Lower lobe of right lung (tissue), 2 donors: ENCODE results near the gene CALCB. TPM values are rescaled to one million over a fixed set of nuclear protein-coding genes. Genes with fewer than 3 reads are reported as not detected.
A peak's percentile ranks its signal among the peaks of the same experiment; 100 is the strongest.

Experiments
- ATAC-seq, 2 donors: fragments of 200-7000 bp; cut with Tn5 transposase; one replicate each; pipeline ENCODE4 v1.9.1; 2020 to 2022; ENCODE audit warnings: mild to moderate bottlenecking in 2 of 2, moderate library complexity in 2 of 2
- DNase-seq: peaks from one replicate; pipeline ENCODE4 v3.0.0-alpha.2; 2020
- H3K27ac ChIP-seq: fragments of 200-600 bp; one replicate; pipeline ENCODE4 v1.8.0; 2022
- H3K27me3 ChIP-seq: fragments of 200-600 bp; one replicate; pipeline ENCODE4 v1.8.0; 2022; ENCODE audit warnings: low read depth
- H3K36me3 ChIP-seq: fragments of 200-600 bp; one replicate; pipeline ENCODE4 v1.8.0; 2022; ENCODE audit warnings: mild to moderate bottlenecking
- H3K4me1 ChIP-seq: fragments of 200-600 bp; one replicate; pipeline ENCODE4 v1.8.0; 2022
- H3K4me3 ChIP-seq: fragments of 200-600 bp; one replicate; pipeline ENCODE4 v1.8.0; 2022; ENCODE audit warnings: mild to moderate bottlenecking
- H3K9me3 ChIP-seq: fragments of 200-600 bp; one replicate; pipeline ENCODE4 v1.8.0; 2022
- CTCF ChIP-seq: fragments of 200-600 bp; IDR thresholded peaks from one replicate; pipeline ENCODE4 v1.8.0; 2022; ENCODE audit warnings: antibody characterized with exemption, mild to moderate bottlenecking
- intact Hi-C: fragments of 100-400 bp; cut with DNase I; formaldehyde crosslinking; loops from one replicate; pipeline ENCODE4 v1.11.0; 2022
- total RNA-seq: library from RNA; stranded (reverse); fragmentation: NEBNext Ultra II Directional; extraction: Animal tissue kit (Norgen Biotek cat#: 25700); gene quantifications from one replicate; pipeline ENCODE4 v1.2.1, GENCODE V29; 2021
- donor health status: DM: no; HTN: yes; CAD: no; lungs with severe emphysema.

The CALCB gene
- total RNA-seq, 1 donor from 2014 or later: not detected

- no peak for ATAC-seq
- Histone ChIP-seq H3K27ac (no peak overlapping the region), H3K4me1 (no peaks in the 10 kb centered on the region), H3K36me3 (no peaks in the 10 kb centered on the region), H3K9me3 (no peaks in the 10 kb centered on the region), H3K4me3 (no peak overlapping the region), H3K27me3 (peaks cover 3% of the 10 kb centered on the region)
- DNase-seq: no peak
- TF ChIP-seq CTCF: no peak
- intact Hi-C loops: no loop called here
Measured at GRCh38 chr11:15109602-15110001, 36.2 kb downstream of the CALCB start.

GRCh38 chr11:15111215-15111614, 37.8 kb downstream of the CALCB start:
- no peak for DNase-seq
- no peak overlapping the region for H3K27ac ChIP-seq
- peaks cover 20% of the 10 kb centered on the region for H3K27me3 ChIP-seq
- intact Hi-C loops: no loop called here
- no peaks in the 10 kb centered on the region for H3K36me3 ChIP-seq
- H3K9me3 ChIP-seq: no peaks in the 10 kb centered on the region
- no peak for TF ChIP-seq CTCF
- H3K4me1 ChIP-seq: no peaks in the 10 kb centered on the region
- ATAC-seq: no peak
- no peak overlapping the region for H3K4me3 ChIP-seq

- Histone ChIP-seq H3K4me3 (no peak overlapping the region), H3K9me3 (no peaks in the 10 kb centered on the region), H3K27ac (no peak overlapping the region), H3K4me1 (no peaks in the 10 kb centered on the region), H3K36me3 (no peaks in the 10 kb centered on the region), H3K27me3 (peaks cover 24% of the 10 kb centered on the region)
- DNase-seq: no peak
- intact Hi-C loops: no loop called here
- TF ChIP-seq CTCF: no peak
- ATAC-seq: no peak
Measured at GRCh38 chr11:15112131-15112541, 38.7 kb downstream of the CALCB start.

- no peak for TF ChIP-seq CTCF
- Histone ChIP-seq H3K9me3 (no peaks in the 10 kb centered on the region), H3K4me1 (no peaks in the 10 kb centered on the region), H3K27me3 (peaks cover 31% of the 10 kb centered on the region), H3K27ac (no peak overlapping the region), H3K4me3 (no peak overlapping the region), H3K36me3 (no peaks in the 10 kb centered on the region)
- DNase-seq (no peak), ATAC-seq (peak in 1 of 2 donors; percentile 59)
- intact Hi-C loops: no loop called here
Measured at GRCh38 chr11:15113381-15113780, 40.0 kb downstream of the CALCB start.

GRCh38 chr11:15114501-15115475, 41.4 kb downstream of the CALCB start, which contains the start of gene INSC:
Gene INSC (plus strand): TSS chr11:15114923. CDS start chr11:15149175, 34,252 bp downstream.
- Histone ChIP-seq H3K4me3 (peak within 1 kb of the TSS; percentile 29), H3K27me3 (peaks cover 31% of the 10 kb centered on the region), H3K27ac (no peak within 1 kb of the TSS), H3K9me3 (no peaks in the 10 kb centered on the region), H3K36me3 (no peaks in the 10 kb centered on the region), H3K4me1 (no peaks in the 10 kb centered on the region)
- ATAC-seq (peak; percentile 24 to 40), DNase-seq (no peak)
- intact Hi-C loops: no loop called here
- no peak for TF ChIP-seq CTCF
